C4-2B (cell line): Measurements from ENCODE around the gene IRX4.

Experiments
- ZFX ChIP-seq: fragments of 450-650 bp; IDR thresholded peaks from 2 replicates; pipeline ENCODE4 v1.6.1; 2017
- TF ChIP-seq, protein P1 (sequence below): fragments of 450-650 bp; conservative IDR thresholded peaks from 2 replicates; pipeline ENCODE4 v1.5.1; 2017; ENCODE audit warnings: mild to moderate bottlenecking

DNA sequence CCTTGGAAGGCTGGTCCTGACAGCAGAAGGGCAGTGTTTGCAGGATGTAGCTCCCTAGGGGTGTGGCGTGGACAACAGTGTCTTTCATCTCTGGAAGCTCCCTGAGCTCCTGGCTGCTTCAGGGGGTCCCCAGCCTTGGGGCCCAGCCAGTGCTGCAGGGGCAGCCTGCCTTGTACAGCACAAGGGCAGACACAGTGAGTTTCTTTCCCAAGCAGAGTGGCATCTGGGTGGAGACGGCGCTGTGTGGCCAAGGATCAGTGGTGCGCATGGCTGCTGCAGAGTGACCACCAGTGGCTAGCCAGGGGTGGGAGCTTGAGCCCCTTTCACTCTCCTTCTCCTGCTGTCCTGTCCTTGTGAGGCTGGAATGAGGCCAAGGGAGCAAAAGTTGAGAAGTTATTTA is 7.6 kb upstream of the IRX4 start:
- TF ChIP-seq, protein P1, sequence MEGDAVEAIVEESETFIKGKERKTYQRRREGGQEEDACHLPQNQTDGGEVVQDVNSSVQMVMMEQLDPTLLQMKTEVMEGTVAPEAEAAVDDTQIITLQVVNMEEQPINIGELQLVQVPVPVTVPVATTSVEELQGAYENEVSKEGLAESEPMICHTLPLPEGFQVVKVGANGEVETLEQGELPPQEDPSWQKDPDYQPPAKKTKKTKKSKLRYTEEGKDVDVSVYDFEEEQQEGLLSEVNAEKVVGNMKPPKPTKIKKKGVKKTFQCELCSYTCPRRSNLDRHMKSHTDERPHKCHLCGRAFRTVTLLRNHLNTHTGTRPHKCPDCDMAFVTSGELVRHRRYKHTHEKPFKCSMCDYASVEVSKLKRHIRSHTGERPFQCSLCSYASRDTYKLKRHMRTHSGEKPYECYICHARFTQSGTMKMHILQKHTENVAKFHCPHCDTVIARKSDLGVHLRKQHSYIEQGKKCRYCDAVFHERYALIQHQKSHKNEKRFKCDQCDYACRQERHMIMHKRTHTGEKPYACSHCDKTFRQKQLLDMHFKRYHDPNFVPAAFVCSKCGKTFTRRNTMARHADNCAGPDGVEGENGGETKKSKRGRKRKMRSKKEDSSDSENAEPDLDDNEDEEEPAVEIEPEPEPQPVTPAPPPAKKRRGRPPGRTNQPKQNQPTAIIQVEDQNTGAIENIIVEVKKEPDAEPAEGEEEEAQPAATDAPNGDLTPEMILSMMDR: no peak
- TF ChIP-seq ZFX: no peak
